ENCODE data around the gene STKLD1.
A peak's percentile ranks its signal among the peaks of the same experiment; 100 is the strongest.

STKLD1 gene

DNA sequence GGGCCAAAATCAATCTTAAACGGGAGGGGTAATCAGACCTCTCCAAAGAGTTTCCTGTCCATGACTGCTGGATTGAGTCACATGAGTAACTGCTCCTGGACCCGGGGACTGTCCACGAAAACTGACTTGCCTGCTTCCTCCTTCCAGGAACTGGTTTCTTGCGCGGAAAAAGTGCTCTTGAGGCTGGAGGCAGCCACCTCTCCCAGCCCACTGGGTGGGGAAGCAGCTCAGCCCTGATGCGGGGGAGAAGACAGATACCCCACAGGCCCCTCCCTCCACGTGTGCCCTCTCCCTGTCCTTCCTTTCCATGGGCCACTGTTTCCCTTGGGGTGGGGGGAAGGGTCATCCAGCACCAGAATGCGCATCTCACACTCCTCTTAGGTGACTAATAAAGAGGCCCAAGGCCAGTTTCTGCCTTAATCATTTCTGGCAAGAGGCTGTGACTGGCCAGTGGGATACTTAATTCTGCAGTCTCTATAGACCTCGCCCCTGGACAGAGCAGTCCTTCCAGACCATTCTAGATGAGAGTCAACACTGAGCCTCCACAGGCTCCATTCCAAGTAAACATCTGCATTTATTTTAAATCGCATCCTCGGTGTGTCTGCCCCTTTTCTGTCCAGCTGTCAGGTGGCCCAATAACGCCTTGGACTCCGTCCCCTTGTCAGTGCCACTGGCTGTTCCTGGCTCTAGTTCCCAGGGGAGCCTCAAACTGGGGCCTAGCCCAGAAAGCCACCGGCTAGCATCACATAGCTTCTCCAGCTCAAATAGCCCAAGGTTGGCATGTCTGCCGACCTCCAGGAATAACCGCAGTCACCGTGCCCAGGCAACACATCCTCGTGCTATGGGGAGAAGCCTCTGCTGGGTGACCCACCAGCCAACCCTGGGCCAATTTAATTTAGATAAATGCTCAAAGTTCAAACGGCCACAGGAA is 29.6 kb downstream of the STKLD1 start:
- FAIRE-seq = no peak
- DNase-seq (ENCODE audit: low spot score) = no peak

GRCh38 chr9:133406480-133407307 is 30.5 kb downstream of the STKLD1 start:
- DNase-seq (ENCODE audit: low spot score) = peak; percentile 70
- FAIRE-seq = no peak

DNA sequence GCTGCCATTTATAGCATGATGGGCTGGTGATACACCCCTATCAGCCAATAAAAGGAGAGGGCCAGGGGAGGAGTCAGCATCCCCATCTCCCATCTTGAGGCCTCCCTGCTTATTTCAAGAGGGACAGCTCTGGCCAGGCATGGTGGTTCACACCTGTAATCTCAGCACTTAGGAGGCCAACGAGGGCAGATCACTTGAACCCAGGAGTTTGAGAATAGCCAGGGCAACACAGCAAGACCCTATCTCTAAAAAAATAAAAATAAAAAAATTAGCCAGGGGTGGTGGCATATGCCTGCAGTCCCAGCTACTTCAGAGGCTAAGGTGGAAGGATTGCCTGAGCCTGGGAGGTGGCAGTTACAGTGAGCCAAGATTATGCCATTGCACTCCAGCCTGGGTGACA is 31.9 kb downstream of the STKLD1 start:
- no peak for DNase-seq (ENCODE audit: low spot score)
- no peak for FAIRE-seq

- no peak for FAIRE-seq
- DNase-seq (ENCODE audit: low spot score) = no peak
Observed at GRCh38 chr9:133415170-133415569, 39.0 kb downstream of the STKLD1 start.

GRCh38 chr9:133417541-133418461 is 41.6 kb downstream of the STKLD1 start, which contains the start of gene REXO4:
Gene REXO4 (minus strand): TSS chr9:133418010. CDS start chr9:133417844, 166 bp downstream.
- DNase-seq (ENCODE audit: low spot score) = peak; percentile 61
- no peak for FAIRE-seq

DNA sequence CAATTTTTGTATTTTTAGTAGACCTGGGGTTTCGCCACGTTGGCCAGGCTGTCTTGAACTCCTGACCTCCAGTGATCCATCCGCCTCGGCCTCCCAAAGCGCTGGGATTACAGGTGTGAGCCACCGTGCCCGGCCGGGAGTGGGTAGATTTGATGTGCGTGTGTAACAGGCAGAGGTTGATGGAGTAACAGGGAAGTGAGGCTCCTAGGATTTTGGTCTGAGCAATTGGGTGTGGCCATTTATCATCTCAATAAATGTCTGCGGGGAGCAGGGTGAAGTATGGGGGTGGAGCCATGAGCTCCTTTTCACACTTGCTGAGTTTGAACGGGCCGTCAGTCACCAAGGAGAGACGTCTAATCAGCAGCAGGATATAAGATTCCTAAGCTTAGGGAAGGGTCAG is 42.8 kb downstream of the STKLD1 start:
- FAIRE-seq (no peak), DNase-seq (ENCODE audit: low spot score) (no peak)

DNA sequence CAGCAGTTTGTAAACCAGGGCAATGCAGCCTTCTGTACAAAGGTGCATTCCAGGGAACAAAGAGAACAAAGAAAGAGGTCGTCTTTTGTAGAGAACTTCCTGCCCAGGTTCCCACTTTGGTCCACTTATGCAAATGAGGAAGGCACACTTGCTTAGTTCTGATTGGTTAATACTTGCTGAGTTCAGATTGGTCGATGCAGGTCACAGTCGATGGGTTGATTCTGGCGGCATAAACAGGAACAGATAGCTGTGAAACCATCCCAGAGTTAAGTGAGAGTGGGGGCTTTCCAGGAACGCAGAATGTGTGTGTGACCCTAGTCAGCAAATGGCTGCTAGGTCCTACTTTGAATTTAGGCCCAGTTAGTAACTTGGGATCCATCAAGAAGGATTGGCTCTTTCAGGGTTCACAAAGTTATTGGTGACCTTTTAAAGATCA is 44.2 kb downstream of the STKLD1 start:
- FAIRE-seq (no peak), DNase-seq (ENCODE audit: low spot score) (no peak)

GRCh38 chr9:133421615-133422542 is 45.7 kb downstream of the STKLD1 start, which contains the start of gene ADAMTS13:
Gene ADAMTS13 (plus strand): TSS chr9:133422367. CDS start chr9:133422444, 77 bp downstream.
- no peak for FAIRE-seq

DNA sequence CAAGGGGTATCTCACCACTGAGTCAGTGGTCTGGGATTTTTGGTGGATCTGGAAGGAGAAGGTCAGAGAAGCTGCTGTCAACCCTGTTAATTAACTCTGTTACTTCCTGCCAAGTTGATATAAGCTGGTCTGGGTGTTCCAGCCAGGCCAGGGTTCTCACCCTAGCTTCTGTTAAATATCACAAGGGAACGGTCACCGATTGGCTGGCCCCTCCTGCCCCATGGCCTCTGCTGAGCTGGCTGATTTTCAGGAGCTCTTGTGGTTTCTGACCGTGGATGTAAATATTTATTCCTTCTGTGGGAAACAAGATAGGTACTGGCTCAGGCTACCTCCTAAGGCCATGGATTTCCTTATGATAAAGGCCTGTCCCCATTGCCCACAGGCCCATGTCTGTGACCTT is 47.0 kb downstream of the STKLD1 start:
- DNase-seq (ENCODE audit: low spot score) = no peak
- FAIRE-seq = no peak

More at GRCh38 chr9:133421615-133422542, 45.7 kb downstream of the STKLD1 start, which contains the start of gene ADAMTS13:
- no peak for DNase-seq (ENCODE audit: low spot score)

GRCh38 chr9:133424187-133424586 is 48.0 kb downstream of the STKLD1 start:
- no peak for FAIRE-seq
- no peak for DNase-seq (ENCODE audit: low spot score)

DNA sequence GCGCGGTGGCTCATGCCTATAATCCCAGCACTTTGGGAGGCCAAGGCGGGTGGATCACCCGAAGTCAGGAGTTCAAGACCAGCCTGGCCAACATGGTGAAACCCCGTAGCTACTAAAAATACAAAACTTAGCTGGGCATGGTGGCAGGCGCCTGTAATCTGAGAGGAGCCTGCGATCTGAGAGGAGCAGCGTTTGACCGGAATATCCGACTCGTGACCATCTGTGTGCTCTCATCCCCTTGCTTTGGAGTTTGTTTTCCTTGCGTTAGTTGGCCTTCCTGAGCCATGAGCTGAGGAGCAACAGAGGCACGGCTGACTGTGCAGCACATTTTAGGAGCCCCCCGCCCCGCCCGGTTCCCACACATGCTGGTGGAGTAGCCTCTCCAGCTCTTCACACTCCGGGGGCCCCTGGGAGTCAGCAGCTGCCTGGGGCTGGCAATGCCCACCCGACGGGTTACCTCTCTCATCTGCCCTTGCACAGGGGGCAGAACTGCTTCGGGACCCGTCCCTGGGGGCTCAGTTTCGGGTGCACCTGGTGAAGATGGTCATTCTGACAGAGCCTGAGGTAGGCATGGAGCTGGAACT is 49.0 kb downstream of the STKLD1 start:
- no peak for FAIRE-seq
- DNase-seq (ENCODE audit: low spot score) = no peak

DNA sequence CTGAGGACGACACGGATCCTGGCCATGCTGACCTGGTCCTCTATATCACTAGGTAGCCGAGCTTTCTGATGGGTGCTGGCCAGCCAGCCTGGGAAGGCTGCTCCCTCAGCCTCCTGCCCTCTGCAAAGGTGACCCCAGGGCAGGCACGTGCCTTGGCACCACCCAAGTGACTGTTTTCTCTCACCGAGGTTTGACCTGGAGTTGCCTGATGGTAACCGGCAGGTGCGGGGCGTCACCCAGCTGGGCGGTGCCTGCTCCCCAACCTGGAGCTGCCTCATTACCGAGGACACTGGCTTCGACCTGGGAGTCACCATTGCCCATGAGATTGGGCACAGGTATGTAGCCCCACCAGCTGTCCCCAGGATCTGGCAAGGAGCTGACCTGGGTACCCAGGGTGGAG is 49.8 kb downstream of the STKLD1 start:
- DNase-seq (ENCODE audit: low spot score) (no peak), FAIRE-seq (no peak)

DNA sequence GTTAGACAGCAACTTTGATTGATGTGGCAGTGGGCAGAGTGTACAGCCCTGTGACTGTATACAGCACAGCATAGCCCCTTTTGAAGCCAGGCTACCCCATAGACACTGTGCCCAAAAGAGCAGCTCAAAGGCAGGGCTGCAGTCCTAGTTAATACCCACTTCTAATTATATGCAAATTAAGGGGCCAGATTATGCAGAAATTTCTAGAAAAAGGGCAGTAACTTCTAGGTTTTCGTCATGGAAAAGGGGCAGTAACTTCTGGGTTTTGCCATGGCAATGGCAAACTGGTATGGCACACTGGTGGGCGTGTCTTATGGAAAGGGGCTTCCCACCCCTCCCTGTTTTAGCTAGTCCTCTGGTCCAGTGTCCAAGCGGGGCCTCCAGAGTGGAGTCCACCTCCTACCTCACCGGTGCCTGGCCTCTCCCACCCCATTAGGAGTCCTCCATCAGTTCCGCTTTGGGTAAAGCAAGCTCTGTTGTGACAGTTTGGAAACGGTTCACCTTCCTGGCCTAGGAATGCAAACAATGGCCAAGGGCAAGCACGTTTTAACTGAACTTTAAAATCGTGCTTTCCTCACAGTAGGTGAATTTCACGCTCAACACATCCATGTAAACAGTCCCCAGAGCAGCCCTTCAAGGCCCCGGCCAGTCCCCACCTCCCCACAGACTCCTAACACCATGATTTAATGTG is 51.6 kb downstream of the STKLD1 start:
- DNase-seq (ENCODE audit: low spot score) (no peak), FAIRE-seq (no peak)

DNA sequence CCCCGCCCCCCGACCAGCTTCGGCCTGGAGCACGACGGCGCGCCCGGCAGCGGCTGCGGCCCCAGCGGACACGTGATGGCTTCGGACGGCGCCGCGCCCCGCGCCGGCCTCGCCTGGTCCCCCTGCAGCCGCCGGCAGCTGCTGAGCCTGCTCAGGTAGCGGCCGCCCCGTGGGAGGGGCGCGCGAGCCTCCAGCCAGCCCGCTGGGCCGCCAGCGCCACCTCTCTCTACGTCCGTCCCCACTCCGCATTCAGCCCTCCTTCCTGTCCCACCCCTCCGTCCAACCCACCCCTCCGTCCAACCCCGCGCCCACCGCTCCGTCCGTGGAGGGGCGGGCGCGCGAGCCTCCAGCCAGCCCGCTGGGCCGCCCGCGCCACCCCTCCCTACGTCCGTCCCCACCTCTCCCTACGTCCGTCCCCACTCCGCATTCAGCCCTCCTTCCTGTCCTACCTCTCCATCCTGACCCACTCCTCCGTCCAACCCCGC is 52.5 kb downstream of the STKLD1 start:
- no peak for DNase-seq (ENCODE audit: low spot score)
- FAIRE-seq = no peak

- FAIRE-seq = no peak
- no peak for DNase-seq (ENCODE audit: low spot score)
Observed at GRCh38 chr9:133429214-133429613, 53.0 kb downstream of the STKLD1 start.

GRCh38 chr9:133429641-133430161 is 53.5 kb downstream of the STKLD1 start:
- FAIRE-seq (no peak), DNase-seq (ENCODE audit: low spot score) (no peak)

DNA sequence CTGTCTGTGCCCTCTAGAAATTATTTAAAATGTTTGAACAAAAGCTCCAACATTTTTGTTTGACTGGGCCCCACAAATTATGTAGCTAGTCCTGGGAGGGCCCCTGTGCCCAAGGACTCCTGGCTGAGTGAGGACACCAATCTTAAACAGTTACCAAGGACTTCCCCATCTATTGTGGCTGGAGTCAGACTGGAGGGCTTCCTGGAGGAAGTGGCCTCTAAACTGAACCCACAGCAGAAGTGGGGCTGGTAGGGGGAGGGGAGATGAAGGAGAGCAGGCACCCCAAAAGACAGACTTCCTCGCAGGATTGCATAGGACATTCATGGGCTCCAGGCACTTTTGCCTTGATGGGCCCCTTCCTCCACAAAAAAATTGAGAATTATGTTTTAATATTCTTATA is 54.1 kb downstream of the STKLD1 start:
- no peak for FAIRE-seq
- no peak for DNase-seq (ENCODE audit: low spot score)

GRCh38 chr9:133433351-133433843 is 57.2 kb downstream of the STKLD1 start:
- FAIRE-seq = no peak

More at GRCh38 chr9:133433351-133433843, 57.2 kb downstream of the STKLD1 start:
- no peak for DNase-seq (ENCODE audit: low spot score)

Data from RCC 7860 (cell line).